ENCODE measurements around the gene LRRC63.
"Not testable (repeated sequence)": the region's sequence is repeated elsewhere in the genome, so short reads cannot be mapped to it uniquely, and the experiment has no call there.

The LRRC63 gene

GRCh38 chr13:46235286-46235685 lies 23.6 kb downstream of the LRRC63 start:
- DNase-seq (ENCODE audit: low read depth in 2 of 2), result no peak

GRCh38 chr13:46265292-46265691 lies 53.6 kb downstream of the LRRC63 start:
- no peak for DNase-seq (ENCODE audit: low read depth in 2 of 2)

GRCh38 chr13:46267166-46267565 lies 55.4 kb downstream of the LRRC63 start:
- no peak for DNase-seq (ENCODE audit: low read depth in 2 of 2)

GRCh38 chr13:46270416-46270815 lies 58.7 kb downstream of the LRRC63 start:
- DNase-seq (ENCODE audit: low read depth in 2 of 2), result no peak

GRCh38 chr13:46274094-46274698 lies 62.5 kb downstream of the LRRC63 start:
- DNase-seq (ENCODE audit: low read depth in 2 of 2), result no peak

GRCh38 chr13:46278474-46278873 lies 66.7 kb downstream of the LRRC63 start:
- no peak for DNase-seq (ENCODE audit: low read depth in 2 of 2)

GRCh38 chr13:46281779-46282178 lies 70.1 kb downstream of the LRRC63 start:
- no peak for DNase-seq (ENCODE audit: low read depth in 2 of 2)

GRCh38 chr13:46283912-46284824 lies 72.4 kb downstream of the LRRC63 start:
- DNase-seq (ENCODE audit: low read depth in 2 of 2), result not testable (repeated sequence)

- DNase-seq (ENCODE audit: low read depth in 2 of 2), result no peak
Observed at GRCh38 chr13:46286972-46287371, 75.2 kb downstream of the LRRC63 start.

GRCh38 chr13:46288570-46289259 lies 77.0 kb downstream of the LRRC63 start:
- no peak for DNase-seq (ENCODE audit: low read depth in 2 of 2)

GRCh38 chr13:46289260-46289955 lies 77.7 kb downstream of the LRRC63 start:
- no peak for DNase-seq (ENCODE audit: low read depth in 2 of 2)

- DNase-seq (ENCODE audit: low read depth in 2 of 2), result no peak
Observed at GRCh38 chr13:46290434-46290833, 78.7 kb downstream of the LRRC63 start.

GRCh38 chr13:46293436-46293835 lies 81.7 kb downstream of the LRRC63 start:
- no peak for DNase-seq (ENCODE audit: low read depth in 2 of 2)

- peak; percentile 46 to 51 for DNase-seq (ENCODE audit: low read depth in 2 of 2)
Observed at GRCh38 chr13:46295491-46296114, 83.9 kb downstream of the LRRC63 start.

GRCh38 chr13:46296115-46296822 lies 84.5 kb downstream of the LRRC63 start:
- DNase-seq (ENCODE audit: low read depth in 2 of 2), result no peak

- no peak for DNase-seq (ENCODE audit: low read depth in 2 of 2)
Observed at GRCh38 chr13:46296921-46297320, 85.2 kb downstream of the LRRC63 start.

GRCh38 chr13:46297361-46297811 lies 85.7 kb downstream of the LRRC63 start:
- no peak for DNase-seq (ENCODE audit: low read depth in 2 of 2)

- no peak for DNase-seq (ENCODE audit: low read depth in 2 of 2)
Observed at GRCh38 chr13:46303742-46304385, 92.1 kb downstream of the LRRC63 start.

- DNase-seq (ENCODE audit: low read depth in 2 of 2), result no peak
Observed at GRCh38 chr13:46304546-46304945, 92.8 kb downstream of the LRRC63 start.

GRCh38 chr13:46307554-46307953 lies 95.8 kb downstream of the LRRC63 start:
- no peak for DNase-seq (ENCODE audit: low read depth in 2 of 2)

Data from stimulated activated CD8-positive, alpha-beta memory T cell treated with anti-CD3 and anti-CD28 coated beads, Interleukin-7, amount 100 ng/mL, for 4 hours (primary cell).